SK-N-MC (cell line): ENCODE results near the gene RBBP7.

Experiments used
- DNase-seq: peaks from one replicate; pipeline ENCODE4 v3.0.0-alpha.2; 2011; ENCODE audit warnings: low read depth, low spot score
- H3K27ac ChIP-seq: fragments of 200-600 bp; sonication (generic); 2 replicates; pipeline ENCODE4 v1.5.1; 2016; ENCODE audit warnings: mixed run types
- H3K36me3 ChIP-seq: fragments of 200-600 bp; sonication (generic); 2 replicates; pipeline ENCODE4 v1.6.1; 2017; ENCODE audit warnings: antibody characterized with exemption, low read length, mixed read lengths; ENCODE audit not compliant: insufficient read depth
- H3K4me3 ChIP-seq: fragments of 200-600 bp; sonication (generic); 2 replicates; pipeline ENCODE4 v1.5.1; 2016
- H3K9ac ChIP-seq: fragments of 200-600 bp; sonication (generic); 2 replicates; pipeline ENCODE4 v1.8.0; 2017; ENCODE audit warnings: mixed run types, mixed read lengths; ENCODE audit not compliant: insufficient read length
- H3K9me3 ChIP-seq: fragments of 200-600 bp; sonication (generic); 2 replicates; pipeline ENCODE4 v1.6.1; 2017; ENCODE audit warnings: low read depth, mild to moderate bottlenecking, antibody characterized with exemption, low read length, moderate library complexity, mixed read lengths
- EZH2 ChIP-seq: fragments of 200-600 bp; sonication (generic); IDR thresholded peaks from one replicate; pipeline ENCODE4 v1.6.1; 2017; ENCODE audit warnings: antibody characterized with exemption
- FOXP2 ChIP-seq: optimal IDR thresholded peaks from 2 replicates; pipeline ENCODE3; 2011; ENCODE audit warnings: mild to moderate bottlenecking, moderate library complexity; ENCODE audit not compliant: insufficient read depth; ENCODE audit errors: extremely low read length, control extremely low read depth
- POLR2AphosphoS5 ChIP-seq: IDR thresholded peaks from 2 replicates; pipeline ENCODE4 v1.6.1; 2012; ENCODE audit warnings: mild to moderate bottlenecking, low read depth, low read length, borderline replicate concordance

RBBP7 gene

GRCh38 chrX:16870095-16870861 lies at the start of gene RBBP7:
RBBP7 (minus strand) TSS chrX:16870362; CDS start chrX:16870053, 309 bp downstream.
- Histone ChIP-seq H3K27ac (peak within 1 kb of the TSS; percentile 95), H3K4me3 (peak within 1 kb of the TSS; percentile 88), H3K9ac (peak within 1 kb of the TSS; percentile 94), H3K9me3 (no peaks in the 10 kb centered on the region), H3K36me3 (peaks cover 32% of the 10 kb centered on the region)
- DNase-seq = peak; percentile 24
- peak; percentile 87 for TF ChIP-seq POLR2AphosphoS5
- no peak for TF ChIP-seq FOXP2

DNA sequence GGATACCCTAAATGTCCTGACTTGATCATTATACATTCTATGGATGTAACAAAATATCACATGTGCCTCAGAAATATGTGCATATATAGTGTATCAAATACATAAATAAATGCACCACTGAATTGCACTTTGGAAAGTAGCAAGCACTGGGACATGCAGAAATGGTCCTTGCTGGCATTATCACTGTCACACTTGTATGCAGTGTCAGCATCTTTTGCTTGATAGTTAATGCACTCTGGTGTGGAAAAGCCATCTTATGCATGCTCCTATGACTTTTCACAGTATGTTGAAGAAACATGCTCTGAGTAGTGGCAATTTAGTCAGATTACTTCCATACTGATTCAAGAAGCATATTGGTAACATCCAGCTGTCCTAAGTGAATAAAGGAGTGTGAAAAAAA lies 48.8 kb upstream of the RBBP7 start:
- H3K9me3 ChIP-seq = no peaks in the 10 kb centered on the region
- DNase-seq = no peak
- TF ChIP-seq EZH2 = no peak
- TF ChIP-seq POLR2AphosphoS5 = no peak
- TF ChIP-seq FOXP2 = no peak

GRCh38 chrX:16917120-16917519 lies 47.0 kb upstream of the RBBP7 start:
- Histone ChIP-seq H3K9ac (no peak overlapping the region), H3K27ac (no peak overlapping the region), H3K9me3 (no peaks in the 10 kb centered on the region), H3K36me3 (no peaks in the 10 kb centered on the region), H3K4me3 (no peak overlapping the region)
- no peak for DNase-seq
- no peak for TF ChIP-seq EZH2
- no peak for TF ChIP-seq POLR2AphosphoS5
- TF ChIP-seq FOXP2 = no peak

More for the DNA sequence above, 48.8 kb upstream of the RBBP7 start:
- Histone ChIP-seq H3K9ac (no peak overlapping the region), H3K27ac (no peak overlapping the region), H3K36me3 (no peaks in the 10 kb centered on the region), H3K4me3 (no peak overlapping the region)

GRCh38 chrX:16916561-16916960 lies 46.4 kb upstream of the RBBP7 start:
- Histone ChIP-seq H3K9ac (no peak overlapping the region), H3K27ac (no peak overlapping the region), H3K36me3 (no peaks in the 10 kb centered on the region), H3K9me3 (no peaks in the 10 kb centered on the region), H3K4me3 (no peak overlapping the region)
- DNase-seq = no peak
- TF ChIP-seq EZH2 (no peak), FOXP2 (no peak), POLR2AphosphoS5 (no peak)

DNA sequence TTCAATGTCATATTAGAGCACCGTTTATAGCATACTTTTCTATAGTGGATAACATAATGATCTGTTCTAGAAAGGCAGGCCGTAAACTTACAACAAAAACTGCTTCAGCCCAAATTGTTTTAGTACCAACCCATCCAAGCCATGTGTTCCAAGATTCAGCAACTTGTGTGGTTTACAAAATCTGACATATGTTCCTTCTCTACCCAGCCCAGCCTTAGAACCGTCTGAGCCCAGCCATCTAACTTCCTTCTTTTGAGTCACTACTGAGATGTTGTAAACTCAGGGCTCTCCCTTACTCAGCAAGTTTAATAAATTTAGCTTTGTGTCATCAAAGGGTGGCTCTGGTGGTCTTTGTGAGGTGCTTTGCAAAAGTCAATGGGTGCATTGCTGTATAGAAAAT lies 43.9 kb upstream of the RBBP7 start:
- no peak for DNase-seq
- no peak overlapping the region for H3K27ac ChIP-seq
- TF ChIP-seq FOXP2 = no peak
- no peak for TF ChIP-seq POLR2AphosphoS5
- TF ChIP-seq EZH2 = no peak
- H3K36me3 ChIP-seq = no peaks in the 10 kb centered on the region
- H3K9ac ChIP-seq = no peak overlapping the region
- H3K9me3 ChIP-seq = no peaks in the 10 kb centered on the region
- H3K4me3 ChIP-seq = no peak overlapping the region

DNA sequence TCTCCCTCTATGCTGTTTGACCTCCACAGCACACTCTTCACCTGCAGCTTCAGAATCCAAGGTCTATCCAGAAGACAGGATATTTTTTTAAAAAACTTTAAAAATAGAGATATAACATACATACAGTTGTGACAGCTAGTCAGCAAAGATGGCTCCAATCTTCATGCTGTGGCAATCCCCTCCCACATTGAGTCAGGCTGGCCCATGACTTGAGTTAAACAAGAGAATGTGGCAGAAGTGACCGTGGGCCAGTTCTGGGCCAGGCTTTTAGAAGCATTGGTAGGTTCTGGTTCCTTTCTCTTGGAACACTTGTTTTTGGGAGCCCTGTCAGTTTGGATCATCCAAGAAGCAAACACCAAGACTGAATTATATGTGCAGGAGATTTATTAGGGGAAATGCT lies 40.2 kb upstream of the RBBP7 start:
- Histone ChIP-seq H3K9me3 (no peaks in the 10 kb centered on the region), H3K27ac (no peak overlapping the region), H3K36me3 (no peaks in the 10 kb centered on the region), H3K9ac (no peak overlapping the region), H3K4me3 (no peak overlapping the region)
- no peak for TF ChIP-seq FOXP2
- TF ChIP-seq POLR2AphosphoS5 = no peak
- no peak for TF ChIP-seq EZH2
- no peak for DNase-seq

DNA sequence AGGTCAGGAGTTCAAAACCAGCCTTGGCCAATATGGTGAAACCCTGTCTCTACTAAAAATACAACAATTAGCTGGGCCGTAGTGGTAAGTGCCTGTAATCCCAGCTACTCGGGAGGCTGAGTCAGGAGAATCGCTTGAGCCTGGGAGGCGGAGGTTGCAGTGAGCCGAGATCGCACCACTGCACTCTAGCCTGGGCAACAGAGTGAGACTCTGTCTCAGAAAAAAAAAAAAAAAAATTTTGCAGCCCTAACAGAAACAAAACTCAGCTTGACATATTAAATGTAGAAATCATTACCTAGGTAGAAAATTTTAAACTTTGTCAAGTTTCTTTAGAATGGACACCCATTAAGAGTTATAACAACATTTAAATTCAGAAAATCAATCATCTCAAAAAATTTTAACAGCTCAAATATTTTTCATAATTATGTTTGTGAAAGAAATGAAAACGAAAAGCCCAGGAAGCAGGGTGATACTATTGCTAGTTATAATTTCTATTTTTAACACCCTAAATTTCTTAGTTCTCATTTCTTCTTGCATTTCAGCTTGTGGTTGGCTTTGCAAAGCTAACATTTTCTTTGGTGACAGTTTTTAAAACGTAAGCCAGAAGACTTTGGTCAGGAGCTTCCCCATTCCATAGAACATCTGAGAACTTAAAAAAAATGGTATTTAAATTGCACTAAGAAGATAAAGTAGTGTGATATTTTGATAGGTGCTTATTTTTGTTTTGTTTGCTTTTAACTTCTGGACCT lies 33.3 kb upstream of the RBBP7 start:
- DNase-seq = no peak

GRCh38 chrX:16897445-16897844 lies 27.3 kb upstream of the RBBP7 start:
- Histone ChIP-seq H3K27ac (no peak overlapping the region), H3K36me3 (no peaks in the 10 kb centered on the region), H3K9ac (no peak overlapping the region), H3K4me3 (no peak overlapping the region), H3K9me3 (no peaks in the 10 kb centered on the region)
- no peak for DNase-seq
- TF ChIP-seq POLR2AphosphoS5 = no peak
- no peak for TF ChIP-seq FOXP2
- TF ChIP-seq EZH2 = no peak

More for the DNA sequence above, 33.3 kb upstream of the RBBP7 start:
- no peak overlapping the region for H3K9ac ChIP-seq
- no peak overlapping the region for H3K27ac ChIP-seq
- no peaks in the 10 kb centered on the region for H3K9me3 ChIP-seq
- TF ChIP-seq POLR2AphosphoS5 = no peak
- TF ChIP-seq EZH2 = no peak
- no peak for TF ChIP-seq FOXP2
- H3K36me3 ChIP-seq = no peaks in the 10 kb centered on the region
- no peak overlapping the region for H3K4me3 ChIP-seq
